OCI-LY7 (cell line): ENCODE results near the gene MIGA1. TPM values are rescaled to one million over a fixed set of nuclear protein-coding genes. Genes with fewer than 3 reads are reported as not detected.
"Not testable (repeated sequence)": the region's sequence is repeated elsewhere in the genome, so short reads cannot be mapped to it uniquely, and the experiment has no call there.

Experiments used
- BruUV-seq: library from RNA; stranded (reverse); fragments of 400-500 nt; replicated peaks from 2 replicates; lab custom pipeline; 2021; lab: Mats Ljungman, UMichigan
- CTCF ChIA-PET: fragments of 300-600 bp; sonication (Branson Sonifier 250); formaldehyde crosslinking; loops from one replicate; lab custom pipeline; 2022; ENCODE audit warnings: antibody characterized with exemption; ENCODE audit not compliant: unreplicated experiment; lab: Charles Lee
- POLR2A ChIA-PET: fragments of 300-600 bp; sonication (Branson Sonifier 250); formaldehyde crosslinking; loops from one replicate; lab custom pipeline; 2022; ENCODE audit warnings: antibody characterized with exemption; lab: Charles Lee
- DNase-seq: peaks from one replicate; pipeline ENCODE4 v3.0.0-alpha.2; 2015; ENCODE audit warnings: low spot score
- H2AFZ ChIP-seq: fragments of 200-600 bp; sonication (generic), shearing (Covaris generic); 2 replicates; pipeline ENCODE4 v1.6.1; 2014; ENCODE audit warnings: mild to moderate bottlenecking, antibody characterized with exemption, low read length, moderate library complexity
- H3K27ac ChIP-seq: fragments of 200-600 bp; sonication (generic); 2 replicates; pipeline ENCODE4 v1.5.1; 2014; ENCODE audit warnings: mixed run types, low read depth, mild to moderate bottlenecking, moderate library complexity, low read length, inconsistent platforms; ENCODE audit not compliant: poor library complexity, severe bottlenecking
- H3K36me3 ChIP-seq: fragments of 200-600 bp; sonication (generic); 2 replicates; pipeline ENCODE4 v1.6.1; 2014; ENCODE audit warnings: mild to moderate bottlenecking, antibody characterized with exemption, low read length, moderate library complexity, mixed read lengths; ENCODE audit not compliant: insufficient read depth
- H3K4me1 ChIP-seq: fragments of 200-600 bp; sonication (generic); 2 replicates; pipeline ENCODE4 v1.5.1; 2014; ENCODE audit warnings: mild to moderate bottlenecking, low read length; ENCODE audit not compliant: insufficient read depth, poor library complexity, severe bottlenecking
- H3K4me2 ChIP-seq: fragments of 200-600 bp; sonication (generic); 2 replicates; pipeline ENCODE4 v1.6.1; 2014; ENCODE audit warnings: mild to moderate bottlenecking, low read length
- H3K4me3 ChIP-seq: fragments of 200-600 bp; sonication (generic); 2 replicates; pipeline ENCODE4 v1.5.1; 2014; ENCODE audit warnings: mild to moderate bottlenecking, low read depth, low read length; ENCODE audit not compliant: poor library complexity, severe bottlenecking
- H3K79me2 ChIP-seq: fragments of 200-600 bp; sonication (generic); 2 replicates; pipeline ENCODE4 v1.6.1; 2016; ENCODE audit warnings: low read depth, mild to moderate bottlenecking, low read length, moderate library complexity, mixed read lengths; ENCODE audit not compliant: insufficient read depth
- H3K9me2 ChIP-seq: fragments of 200-600 bp; sonication (generic); 2 replicates; pipeline ENCODE4 v1.6.1; 2016; ENCODE audit warnings: mild to moderate bottlenecking, low read length, mixed read lengths; ENCODE audit not compliant: insufficient read depth
- H3K9me3 ChIP-seq: fragments of 200-600 bp; sonication (generic); 2 replicates; pipeline ENCODE4 v1.6.1; 2014; ENCODE audit warnings: mild to moderate bottlenecking, mixed run types, low read length, mixed read lengths
- H4K20me1 ChIP-seq: fragments of 200-600 bp; sonication (generic); 2 replicates; pipeline ENCODE4 v1.6.1; 2014; ENCODE audit warnings: mild to moderate bottlenecking, antibody characterized with exemption, low read length, moderate library complexity, mixed read lengths; ENCODE audit not compliant: insufficient read depth
- CTCF ChIP-seq: fragments of 200-600 bp; sonication (generic); conservative IDR thresholded peaks from 2 replicates; pipeline ENCODE4 v1.5.1; 2014; ENCODE audit warnings: mild to moderate bottlenecking, antibody characterized with exemption, low read length, moderate library complexity, mixed read lengths
- EZH2phosphoT487 ChIP-seq: fragments of 200-600 bp; sonication (generic); IDR thresholded peaks from 2 replicates; pipeline ENCODE4 v1.6.1; 2018; ENCODE audit warnings: low read depth, borderline replicate concordance, mild to moderate bottlenecking, mixed run types, antibody characterized with exemption, low read length, moderate library complexity, mixed read lengths
- intact Hi-C: fragments of 100-400 bp; cut with micrococcal nuclease; formaldehyde crosslinking; loops from one replicate; pipeline ENCODE4 v1.10.0; 2022; ENCODE audit not compliant: unreplicated experiment
- total RNA-seq, 2 experiments: library from RNA; depleted of rRNA in 1 of 2; stranded (reverse); fragments of >200 nt in 1 of 2; shearing (Covaris generic) in 1 of 2; gene quantifications; 2 replicates each; pipeline ENCODE4 v1.2.3, GENCODE V29; 2014 to 2022

MIGA1 gene
- total RNA-seq, 2 experiments from 2014 or later, result 5.1 to 8.4 TPM

DNA sequence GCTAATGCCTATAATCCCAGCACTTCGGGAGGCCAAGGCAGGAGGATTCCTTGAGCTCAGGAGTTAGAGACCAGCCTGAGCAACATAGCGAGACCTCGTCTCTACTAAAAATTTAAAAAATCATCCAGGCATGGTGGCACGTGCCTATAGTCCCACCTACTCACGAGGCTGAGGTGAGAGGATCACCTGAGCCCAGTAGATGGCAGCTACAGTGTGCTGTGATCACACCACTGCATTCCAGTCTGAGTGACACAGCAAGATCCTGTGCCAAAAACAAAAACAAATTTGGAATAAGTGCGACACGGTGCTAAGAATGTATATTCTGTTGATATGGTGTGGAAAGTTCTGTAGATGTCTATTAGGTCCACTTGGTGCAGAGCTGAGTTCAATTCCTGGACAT lies 34.9 kb upstream of the MIGA1 start:
- Histone ChIP-seq H3K4me2 (no peak overlapping the region), H3K79me2 (peaks cover 55% of the 10 kb centered on the region), H3K27ac (no peak overlapping the region), H4K20me1 (no peaks in the 10 kb centered on the region), H3K9me2 (no peaks in the 10 kb centered on the region), H2AFZ (no peak overlapping the region), H3K4me3 (no peak overlapping the region), H3K36me3 (peaks cover 19% of the 10 kb centered on the region), H3K9me3 (no peaks in the 10 kb centered on the region), H3K4me1 (no peaks in the 10 kb centered on the region)
- DNase-seq, result no peak
- BruUV-seq, result no TSS peak
- CTCF ChIA-PET, result no interaction called here
- POLR2A ChIA-PET, result interaction anchor here (0.8 to 2.5 kb wide), 2 partner anchors 12 to 30 kb away, joined by 3 to 9 read pairs; no protein-coding TSS in a partner anchor
- TF ChIP-seq EZH2phosphoT487, result no peak
- TF ChIP-seq CTCF, result 0 out of 2 replicates have a peak, but pooled peaks have one; percentile 20
- intact Hi-C loops, result no loop called here

GRCh38 chr1:77749489-77749888 lies 30.0 kb upstream of the MIGA1 start:
- POLR2A ChIA-PET, result interaction anchor here (0.6 to 0.7 kb wide), 2 partner anchors 293 to 1553 kb away, joined by 3 read pairs; no protein-coding TSS in a partner anchor
- H3K36me3 ChIP-seq, CTCF ChIA-PET, intact Hi-C loops, H2AFZ ChIP-seq, H3K9me2 ChIP-seq, H3K27ac ChIP-seq, DNase-seq, H3K4me2 ChIP-seq, H3K9me3 ChIP-seq, H4K20me1 ChIP-seq, H3K4me1 ChIP-seq, BruUV-seq, H3K4me3 ChIP-seq: not testable (repeated sequence)
- peaks cover 66% of the 10 kb centered on the region for H3K79me2 ChIP-seq

- Histone ChIP-seq H3K36me3 (no peaks in the 10 kb centered on the region), H3K4me3 (peak overlapping the region; percentile 34), H3K27ac (peak overlapping the region; percentile 46), H3K4me1 (peaks cover 36% of the 10 kb centered on the region), H3K9me2 (no peaks in the 10 kb centered on the region), H4K20me1 (peaks cover 21% of the 10 kb centered on the region; the same call in 1 of the 2 replicates), H3K4me2 (peak overlapping the region; percentile 71), H3K79me2 (peaks cover 79% of the 10 kb centered on the region), H3K9me3 (no peaks in the 10 kb centered on the region), H2AFZ (no peak overlapping the region)
- TF ChIP-seq CTCF (no peak), EZH2phosphoT487 (no peak)
- peak; percentile 53 for DNase-seq
- CTCF ChIA-PET, result interaction anchor here (0.6 kb wide), 1 partner anchor 12 kb away, joined by 5 read pairs; no protein-coding TSS in a partner anchor
- intact Hi-C loops, result loop anchor here (5.0 to 10.0 kb wide), 2 partner anchors 91 to 249 kb away; partner anchors contain the start of gene DNAJB4
- POLR2A ChIA-PET, result interaction anchor here (0.5 to 1.8 kb wide), 11 partner anchors 9 to 253 kb away, joined by 3 to 9 read pairs (median 5); no protein-coding TSS in a partner anchor
- no TSS peak for BruUV-seq
Measured at GRCh38 chr1:77756052-77756754, 23.2 kb upstream of the MIGA1 start.
